Stimulated activated effector memory CD8-positive, alpha-beta T cell treated with anti-CD3 and anti-CD28 coated beads, Interleukin-12 subunit alpha, Interleukin-12 subunit beta, amount 100 ng/mL, for 72 hours (primary cell): ENCODE measurements around the gene BRIX1.
"Not testable (repeated sequence)": the region's sequence is repeated elsewhere in the genome, so short reads cannot be mapped to it uniquely, and the experiment has no call there.

ENCODE experiments used
- ATAC-seq: fragments of 150-1000 bp; cut with Tn5 transposase; 2 replicates; pipeline ENCODE4 v1.10.0; 2021
- DNase-seq, 2 donors: peaks; one replicate each; pipeline ENCODE4 v3.0.0; 2021 to 2022; ENCODE audit warnings: low spot score in 2 of 2
- H3K27ac Mint-ChIP-seq: one replicate; pipeline ENCODE4 v1.8.0; 2022; ENCODE audit warnings: mild to moderate bottlenecking, mixed read lengths
- H3K36me3 Mint-ChIP-seq: one replicate; pipeline ENCODE4 v1.8.0; 2022; ENCODE audit warnings: mild to moderate bottlenecking, mixed read lengths
- H3K4me1 Mint-ChIP-seq: one replicate; pipeline ENCODE4 v1.8.0; 2022; ENCODE audit warnings: mixed read lengths
- H3K4me3 Mint-ChIP-seq: one replicate; pipeline ENCODE4 v1.8.0; 2022; ENCODE audit warnings: mild to moderate bottlenecking, mixed read lengths
- H3K9me3 Mint-ChIP-seq: one replicate; pipeline ENCODE4 v1.8.0; 2022; ENCODE audit warnings: mixed read lengths

BRIX1 gene

DNA sequence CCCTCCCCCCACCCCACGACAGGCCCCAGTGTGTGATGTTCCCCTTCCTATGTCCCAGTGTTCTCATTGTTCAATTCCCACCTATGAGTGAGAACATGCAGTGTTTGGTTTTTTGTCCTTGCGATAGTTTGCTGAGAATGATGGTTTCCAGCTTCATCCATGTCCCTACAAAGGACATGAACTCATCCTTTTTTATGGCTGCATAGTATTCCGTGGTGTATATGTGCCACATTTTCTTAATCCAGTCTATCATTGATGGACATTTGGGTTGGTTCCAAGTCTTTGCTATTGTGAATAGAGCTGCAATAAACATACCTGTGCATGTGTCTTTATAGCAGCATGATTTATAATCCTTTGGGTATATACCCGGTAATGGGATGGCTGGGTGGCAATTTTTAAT is 56.1 kb downstream of the BRIX1 start:
- H3K9me3 Mint-ChIP-seq, H3K27ac Mint-ChIP-seq, H3K36me3 Mint-ChIP-seq, H3K4me1 Mint-ChIP-seq, DNase-seq, ATAC-seq, H3K4me3 Mint-ChIP-seq: not testable (repeated sequence)
